ENCODE data around the gene PREX1. TPM values are rescaled to one million over a fixed set of nuclear protein-coding genes. Genes with fewer than 3 reads are reported as not detected.

The PREX1 gene
- total RNA-seq, 1 experiment from 2014 or later = not detected

GRCh38 chr20:48728042-48728825 lies 99.6 kb downstream of the PREX1 start:
- H3K27me3 Mint-ChIP-seq (ENCODE audit: insufficient read depth, unreplicated experiment) = peaks cover 44% of the 10 kb centered on the region
- H3K4me3 Mint-ChIP-seq (ENCODE audit: unreplicated experiment) = no peak overlapping the region
- no TSS peak for BruUV-seq (replicated peaks)
- no peak overlapping the region for H3K27ac Mint-ChIP-seq (ENCODE audit: low read depth, unreplicated experiment)
- no peak for DNase-seq (ENCODE audit: unreplicated experiment)
- ChIA-PET CTCF (interaction anchor here (0.6 to 0.9 kb wide), 3 partner anchors 24 to 71 kb away, joined by 3 to 7 read pairs (median 3); no protein-coding TSS in a partner anchor), POLR2A (interaction anchor here (0.7 to 1.0 kb wide), 2 partner anchors 10 to 76 kb away, joined by 3 read pairs; no protein-coding TSS in a partner anchor)
- H3K4me1 Mint-ChIP-seq (ENCODE audit: insufficient read depth, unreplicated experiment) = no peaks in the 10 kb centered on the region
- TF ChIP-seq CTCF (IDR thresholded peaks at IDR 0.05; ENCODE audit: unreplicated experiment) = no peak
- intact Hi-C loops (cut with micrococcal nuclease) = no loop called here
- H3K9me3 Mint-ChIP-seq (ENCODE audit: unreplicated experiment) = no peaks in the 10 kb centered on the region
- peaks cover 6% of the 10 kb centered on the region for H3K36me3 Mint-ChIP-seq (ENCODE audit: insufficient read depth, unreplicated experiment)

GRCh38 chr20:48727226-48727625 lies 100.6 kb downstream of the PREX1 start:
- H3K27ac Mint-ChIP-seq (ENCODE audit: low read depth, unreplicated experiment) = no peak overlapping the region
- H3K4me3 Mint-ChIP-seq (ENCODE audit: unreplicated experiment) = no peak overlapping the region
- POLR2A ChIA-PET = interaction anchor here (0.7 kb wide), 1 partner anchor 68 kb away, joined by 3 read pairs; no protein-coding TSS in a partner anchor
- DNase-seq (ENCODE audit: unreplicated experiment) = no peak
- no TSS peak for BruUV-seq (replicated peaks)
- peaks cover 38% of the 10 kb centered on the region for H3K27me3 Mint-ChIP-seq (ENCODE audit: insufficient read depth, unreplicated experiment)
- CTCF ChIA-PET = interaction anchor here (0.5 to 1.0 kb wide), 3 partner anchors 28 to 381 kb away, joined by 3 to 4 read pairs (median 3); no protein-coding TSS in a partner anchor
- no peaks in the 10 kb centered on the region for H3K9me3 Mint-ChIP-seq (ENCODE audit: unreplicated experiment)
- intact Hi-C loops (cut with micrococcal nuclease) = no loop called here
- H3K36me3 Mint-ChIP-seq (ENCODE audit: insufficient read depth, unreplicated experiment) = peaks cover 6% of the 10 kb centered on the region
- H3K4me1 Mint-ChIP-seq (ENCODE audit: insufficient read depth, unreplicated experiment) = no peaks in the 10 kb centered on the region
- TF ChIP-seq CTCF (IDR thresholded peaks at IDR 0.05; ENCODE audit: unreplicated experiment) = no peak

GRCh38 chr20:48725555-48725991 lies 102.2 kb downstream of the PREX1 start:
- peak; percentile 1 for DNase-seq (ENCODE audit: unreplicated experiment)
- H3K36me3 Mint-ChIP-seq (ENCODE audit: insufficient read depth, unreplicated experiment) = peaks cover 6% of the 10 kb centered on the region
- BruUV-seq (replicated peaks) = no TSS peak
- intact Hi-C loops (cut with micrococcal nuclease) = no loop called here
- POLR2A ChIA-PET = no interaction called here
- CTCF ChIA-PET = interaction anchor here (2.3 kb wide), 1 partner anchor 68 kb away, joined by 9 read pairs; no protein-coding TSS in a partner anchor
- no peak overlapping the region for H3K4me3 Mint-ChIP-seq (ENCODE audit: unreplicated experiment)
- H3K27ac Mint-ChIP-seq (ENCODE audit: low read depth, unreplicated experiment) = no peak overlapping the region
- peaks cover 36% of the 10 kb centered on the region for H3K27me3 Mint-ChIP-seq (ENCODE audit: insufficient read depth, unreplicated experiment)
- H3K4me1 Mint-ChIP-seq (ENCODE audit: insufficient read depth, unreplicated experiment) = no peaks in the 10 kb centered on the region
- no peaks in the 10 kb centered on the region for H3K9me3 Mint-ChIP-seq (ENCODE audit: unreplicated experiment)
- no peak for TF ChIP-seq CTCF (IDR thresholded peaks at IDR 0.05; ENCODE audit: unreplicated experiment)

GRCh38 chr20:48724891-48725554 lies 102.8 kb downstream of the PREX1 start:
- no peak overlapping the region for H3K4me3 Mint-ChIP-seq (ENCODE audit: unreplicated experiment)
- DNase-seq (ENCODE audit: unreplicated experiment) = no peak
- CTCF ChIA-PET = interaction anchor here (2.3 kb wide), 1 partner anchor 68 kb away, joined by 9 read pairs; no protein-coding TSS in a partner anchor
- no TSS peak for BruUV-seq (replicated peaks)
- no peak overlapping the region for H3K27ac Mint-ChIP-seq (ENCODE audit: low read depth, unreplicated experiment)
- TF ChIP-seq CTCF (IDR thresholded peaks at IDR 0.05; ENCODE audit: unreplicated experiment) = no peak
- no peaks in the 10 kb centered on the region for H3K9me3 Mint-ChIP-seq (ENCODE audit: unreplicated experiment)
- H3K27me3 Mint-ChIP-seq (ENCODE audit: insufficient read depth, unreplicated experiment) = peaks cover 36% of the 10 kb centered on the region
- no peaks in the 10 kb centered on the region for H3K4me1 Mint-ChIP-seq (ENCODE audit: insufficient read depth, unreplicated experiment)
- POLR2A ChIA-PET = no interaction called here
- intact Hi-C loops (cut with micrococcal nuclease) = no loop called here
- H3K36me3 Mint-ChIP-seq (ENCODE audit: insufficient read depth, unreplicated experiment) = peaks cover 6% of the 10 kb centered on the region
